ENCODE data around the gene DCUN1D3. TPM values are rescaled to one million over a fixed set of nuclear protein-coding genes. Genes with fewer than 3 reads are reported as not detected.

The DCUN1D3 gene
- polyA plus RNA-seq, 2 of the 4 experiments (the other 2 are of a cell fraction): 5.2 to 7.2 TPM

GRCh38 chr16:20875355-20875650 is 24.9 kb downstream of the DCUN1D3 start:
- ATAC-seq: no peak
- no peak for FAIRE-seq
- H3K4me3 ChIP-seq: no peak overlapping the region
- H3K27ac ChIP-seq: no peak overlapping the region
- ChIA-PET CTCF (interaction anchor here (0.8 to 5.7 kb wide), 8 partner anchors 9 to 426 kb away, joined by 3 to 49 read pairs (median 4); no protein-coding TSS in a partner anchor), POLR2A (interaction anchor here (1.2 kb wide), 1 partner anchor 25 kb away, joined by 5 read pairs; the partner anchor contains the start of genes DCUN1D3 and LYRM1)
- WGBS (ENCODE audit: missing lambda C conversion rate): 79% methylated on average over 1 of the region's 1 CpG
- TF ChIP-seq ZFP36 (IDR thresholded peaks at IDR 0.05; ENCODE audit: borderline replicate concordance, partially characterized antibody) (no peak), CHD2 (IDR thresholded peaks at IDR 0.05; ENCODE audit: low read length, partially characterized antibody) (no peak), ZNF302 (CRISPR knock-in tag; IDR thresholded peaks at IDR 0.05) (no peak), BHLHE40 (IDR thresholded peaks at IDR 0.05; ENCODE audit: low read depth, low read length) (no peak), KDM1A (IDR thresholded peaks at IDR 0.05; ENCODE audit: low read depth) (no peak), JUNB (IDR thresholded peaks at IDR 0.05) (no peak), ZSCAN20 (CRISPR knock-in tag; IDR thresholded peaks at IDR 0.05) (no peak), RCOR1 (IDR thresholded peaks at IDR 0.05; ENCODE audit: low read depth, low read length) (no peak), TFCP2L1 (CRISPR knock-in tag; IDR thresholded peaks at IDR 0.05) (no peak), SMC3 (IDR thresholded peaks at IDR 0.05) (no peak), PBX3 (IDR thresholded peaks at IDR 0.05) (no peak), MAZ (IDR thresholded peaks at IDR 0.05; ENCODE audit: borderline replicate concordance, low read depth, low read length) (no peak), FOXS1 (CRISPR knock-in tag; IDR thresholded peaks at IDR 0.05) (no peak), HEYL (CRISPR knock-in tag; IDR thresholded peaks at IDR 0.05) (no peak), NR3C1 (IDR thresholded peaks at IDR 0.05) (no peak), POLR2AphosphoS2 (conservative IDR thresholded peaks at IDR 0.05; ENCODE audit: low read length) (no peak), EHMT2 (IDR thresholded peaks at IDR 0.05; ENCODE audit: low read depth) (no peak)
- no peak overlapping the region for H3K4me2 ChIP-seq
- no peak for DNase-seq (ENCODE audit: low read depth in 1 of 2, low spot score in 1 of 2)
- peaks cover 39% of the 10 kb centered on the region for H3K4me1 ChIP-seq
- no peaks in the 10 kb centered on the region for H3K9me3 ChIP-seq

GRCh38 chr16:20874088-20874581 is 26.0 kb downstream of the DCUN1D3 start:
- 88% methylated on average over 4 of the region's 4 CpGs for WGBS (ENCODE audit: missing lambda C conversion rate)
- no peak overlapping the region for H3K27ac ChIP-seq
- POLR2A ChIA-PET: no interaction called here
- H3K9me3 ChIP-seq: no peaks in the 10 kb centered on the region
- CTCF ChIA-PET: interaction anchor here (0.7 to 5.7 kb wide), 9 partner anchors 8 to 427 kb away, joined by 3 to 49 read pairs (median 5); no protein-coding TSS in a partner anchor
- no peak overlapping the region for H3K4me3 ChIP-seq
- no peak for FAIRE-seq
- ATAC-seq: no peak
- no peak overlapping the region for H3K4me2 ChIP-seq
- no peak for DNase-seq (ENCODE audit: low read depth in 1 of 2, low spot score in 1 of 2)
- TF ChIP-seq RFX5 (IDR thresholded peaks at IDR 0.05) (no peak), POLR2AphosphoS2 (conservative IDR thresholded peaks at IDR 0.05; ENCODE audit: low read length) (no peak), POLR2A (IDR thresholded peaks at IDR 0.05; ENCODE audit: low read length) (no peak), KDM5A (IDR thresholded peaks at IDR 0.05) (no peak), CBX8 (IDR thresholded peaks at IDR 0.05) (no peak), EP300 (IDR thresholded peaks at IDR 0.05) (no peak), HES2 (IDR thresholded peaks at IDR 0.05) (no peak), SMC3 (IDR thresholded peaks at IDR 0.05) (no peak), RAD21 (conservative IDR thresholded peaks at IDR 0.05 in 1 of 2, IDR thresholded peaks at IDR 0.05 in 1 of 2) (no peak), MAZ (IDR thresholded peaks at IDR 0.05; ENCODE audit: borderline replicate concordance, low read depth, low read length) (no peak), CTCF (IDR thresholded peaks at IDR 0.05) (no peak), NFE2L2 (conservative IDR thresholded peaks at IDR 0.05; ENCODE audit: low read length) (no peak), HEYL (CRISPR knock-in tag; IDR thresholded peaks at IDR 0.05) (no peak), SREBF2 (IDR thresholded peaks at IDR 0.05) (no peak), TFCP2L1 (CRISPR knock-in tag; IDR thresholded peaks at IDR 0.05) (no peak)
- H3K4me1 ChIP-seq: peaks cover 38% of the 10 kb centered on the region
